B cell (primary cell): ENCODE results near the gene RDH11. TPM values are rescaled to one million over a fixed set of nuclear protein-coding genes. Genes with fewer than 3 reads are reported as not detected.

ENCODE experiments used
- ATAC-seq: fragments of 200-7000 bp; cut with Tn5 transposase; one replicate; pipeline ENCODE4 v1.10.0; 2021; ENCODE audit warnings: low read depth, mild to moderate bottlenecking, moderate number of reproducible peaks, moderate library complexity
- CTCF ChIA-PET: fragments of 350-600 bp; sonication (Branson Sonifier 250); formaldehyde crosslinking; loops from one replicate; lab custom pipeline; 2021; ENCODE audit warnings: antibody characterized with exemption, inconsistent platforms; lab: Charles Lee
- POLR2A ChIA-PET: fragments of 350-600 bp; sonication (Branson Sonifier 250); formaldehyde crosslinking; loops from one replicate; lab custom pipeline; 2021; ENCODE audit warnings: antibody characterized with exemption; lab: Charles Lee
- DNase-seq: peaks from one replicate; pipeline ENCODE4 v3.0.0; 2013
- H2AFZ ChIP-seq: 2 replicates; pipeline ENCODE4 v1.6.1; 2012; ENCODE audit warnings: mild to moderate bottlenecking, low read depth, low read length; ENCODE audit not compliant: insufficient read depth, poor library complexity, severe bottlenecking
- H3K27ac ChIP-seq, 2 donors: 1 replicate in 1 of 2; 2 replicates in 1 of 2; pipeline ENCODE4 v1.5.1; 2012 to 2013; ENCODE audit warnings: low read length in 2 of 2, mild to moderate bottlenecking in 2 of 2, moderate library complexity in 1 of 2
- H3K27me3 ChIP-seq, 4 experiments: fragments of 200-600 bp in 1 of 4; sonication (generic) in 1 of 4; replicated peaks in 1 of 4; 1 replicate in 2 of 4; 2 replicates in 2 of 4; pipeline versions ENCODE4 v1.6.1 to v1.7.0; 2013 to 2016; ENCODE audit warnings: low read length in 3 of 4, mild to moderate bottlenecking in 2 of 4, mixed read lengths in 1 of 4, moderate library complexity in 1 of 4; ENCODE audit not compliant: insufficient read depth in 4 of 4, control insufficient read depth in 3 of 4; ENCODE audit errors: control extremely low read depth in 1 of 4
- H3K36me3 ChIP-seq, 2 experiments: replicated peaks in 1 of 2; 1 replicate in 1 of 2; 2 replicates in 1 of 2; pipeline versions ENCODE4 v1.6.1 to v1.7.1; 2013; ENCODE audit warnings: low read length in 1 of 2; ENCODE audit not compliant: insufficient read depth in 2 of 2, control insufficient read depth in 1 of 2; ENCODE audit errors: control extremely low read depth in 1 of 2, extremely low read depth in 1 of 2
- H3K4me1 ChIP-seq, 2 donors: fragments of 200-600 bp in 1 of 2; sonication (generic) in 1 of 2; 1 replicate in 1 of 2; 2 replicates in 1 of 2; pipeline versions ENCODE4 v1.5.1 to v1.6.1; 2013 to 2017; ENCODE audit warnings: low read length in 2 of 2; ENCODE audit not compliant: control insufficient read depth in 2 of 2, insufficient read depth in 2 of 2
- H3K4me2 ChIP-seq: replicated peaks from 2 replicates; pipeline ENCODE3; 2012; ENCODE audit warnings: mild to moderate bottlenecking, low read depth, low read length; ENCODE audit not compliant: poor library complexity, severe bottlenecking
- H3K4me3 ChIP-seq, 5 experiments: fragments of 200-600 bp in 1 of 5; sonication (generic) in 1 of 5; 1 replicate in 3 of 5; 2 replicates in 2 of 5; pipeline versions ENCODE4 v1.5.1 to v1.7.0; 2011 to 2016; ENCODE audit warnings: low read length in 4 of 5, mild to moderate bottlenecking in 4 of 5, low read depth in 2 of 5, control low read depth in 1 of 5, moderate library complexity in 1 of 5; ENCODE audit not compliant: insufficient read depth in 1 of 5; ENCODE audit errors: control extremely low read depth in 1 of 5, extremely low read depth in 1 of 5
- H3K79me2 ChIP-seq: fragments of 200-600 bp; sonication (generic); one replicate; pipeline ENCODE4 v1.6.0; 2016; ENCODE audit warnings: low read length; ENCODE audit not compliant: control insufficient read depth, insufficient read depth
- H3K9ac ChIP-seq: fragments of 200-600 bp; sonication (generic); 2 replicates; pipeline ENCODE4 v1.6.1; 2017; ENCODE audit warnings: mild to moderate bottlenecking, low read length, moderate library complexity
- H3K9me3 ChIP-seq, 3 donors: one replicate each; pipeline versions ENCODE4 v1.6.1 to v1.7.1; 2013; ENCODE audit warnings: low read length in 2 of 3; ENCODE audit not compliant: control insufficient read depth in 2 of 3, insufficient read depth in 1 of 3; ENCODE audit errors: control extremely low read depth in 1 of 3
- H4K20me1 ChIP-seq: 2 replicates; pipeline ENCODE4 v1.6.0; 2012; ENCODE audit warnings: mild to moderate bottlenecking, low read length; ENCODE audit not compliant: insufficient read depth, control insufficient read depth, poor library complexity, severe bottlenecking
- H3K27ac Mint-ChIP-seq: one replicate; pipeline ENCODE4 v1.8.0; 2021; ENCODE audit warnings: mixed read lengths
- H3K27me3 Mint-ChIP-seq: one replicate; pipeline ENCODE4 v1.8.0; 2021; ENCODE audit warnings: mixed read lengths
- H3K4me1 Mint-ChIP-seq: one replicate; pipeline ENCODE4 v1.8.0; 2021; ENCODE audit warnings: mixed read lengths
- H3K4me3 Mint-ChIP-seq: one replicate; pipeline ENCODE4 v1.8.0; 2021; ENCODE audit warnings: mixed read lengths
- H3K9me3 Mint-ChIP-seq: one replicate; pipeline ENCODE4 v1.8.0; 2022; ENCODE audit warnings: mixed read lengths; ENCODE audit not compliant: insufficient read depth
- EZH2 ChIP-seq: IDR thresholded peaks from 2 replicates; pipeline ENCODE4 v1.6.1; 2012; ENCODE audit warnings: borderline replicate concordance, low read depth, mild to moderate bottlenecking, moderate library complexity, low read length; ENCODE audit not compliant: insufficient read depth, poor library complexity, severe bottlenecking
- WGBS: methylation state at CpG from one replicate; pipeline ENCODE4 v1.1.5; 2013; ENCODE audit warnings: missing lambda C conversion rate; ENCODE audit not compliant: insufficient coverage; 5-methylcytosine and 5-hydroxymethylcytosine counted together
- intact Hi-C: fragments of 100-400 bp; cut with micrococcal nuclease; formaldehyde crosslinking; loops from one replicate; pipeline ENCODE4 v1.10.0; 2022
- polyA plus RNA-seq: library from polyadenylated mRNA; depleted of rRNA; stranded (reverse); fragments of >200 nt; gene quantifications from 2 replicates; pipeline ENCODE4 v1.2.3, GENCODE V29; 2012
- total RNA-seq, 2 donors: library from RNA; stranded (reverse); fragments of 120-200 nt in 1 of 2; gene quantifications; 1 replicate in 1 of 2; 2 replicates in 1 of 2; pipeline versions ENCODE4 v1.2.3 to v1.2.4, GENCODE V29; 2013 to 2022
- TF ChIP-seq, protein P1 (sequence below): fragments of 200-600 bp; IDR thresholded peaks from one replicate; pipeline ENCODE4 v1.8.0; 2022; ENCODE audit warnings: antibody characterized with exemption, mild to moderate bottlenecking

The RDH11 gene
- total and polyA plus RNA-seq, 2 donors (not counting 1 experiment from before 2014, with no cell fraction given): 32.8 to 35.2 TPM

DNA sequence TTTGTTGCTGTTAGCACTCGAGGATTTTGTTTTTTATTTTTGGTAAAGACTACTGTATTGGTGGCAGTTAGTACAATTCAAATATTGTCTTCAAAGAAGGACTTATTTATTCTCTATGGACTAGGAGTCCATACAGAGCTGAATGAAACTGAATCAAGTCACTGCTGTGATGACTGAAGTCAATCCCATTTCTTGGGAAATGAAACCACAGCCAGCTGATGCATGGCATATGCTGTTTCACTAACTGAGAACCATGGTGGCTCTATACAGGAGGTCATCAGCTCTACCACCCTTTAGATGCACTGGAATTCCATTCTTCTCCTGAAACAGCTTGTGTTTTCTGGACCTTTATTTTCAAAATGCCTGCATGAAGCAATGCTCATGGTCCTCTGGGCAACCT is 43.4 kb downstream of the RDH11 start:
- POLR2A ChIA-PET: no interaction called here
- peaks cover 21 to 81% of the 10 kb centered on the region in 2 experiments for H3K36me3 ChIP-seq
- TF ChIP-seq EZH2: no peak
- TF ChIP-seq, protein P1, sequence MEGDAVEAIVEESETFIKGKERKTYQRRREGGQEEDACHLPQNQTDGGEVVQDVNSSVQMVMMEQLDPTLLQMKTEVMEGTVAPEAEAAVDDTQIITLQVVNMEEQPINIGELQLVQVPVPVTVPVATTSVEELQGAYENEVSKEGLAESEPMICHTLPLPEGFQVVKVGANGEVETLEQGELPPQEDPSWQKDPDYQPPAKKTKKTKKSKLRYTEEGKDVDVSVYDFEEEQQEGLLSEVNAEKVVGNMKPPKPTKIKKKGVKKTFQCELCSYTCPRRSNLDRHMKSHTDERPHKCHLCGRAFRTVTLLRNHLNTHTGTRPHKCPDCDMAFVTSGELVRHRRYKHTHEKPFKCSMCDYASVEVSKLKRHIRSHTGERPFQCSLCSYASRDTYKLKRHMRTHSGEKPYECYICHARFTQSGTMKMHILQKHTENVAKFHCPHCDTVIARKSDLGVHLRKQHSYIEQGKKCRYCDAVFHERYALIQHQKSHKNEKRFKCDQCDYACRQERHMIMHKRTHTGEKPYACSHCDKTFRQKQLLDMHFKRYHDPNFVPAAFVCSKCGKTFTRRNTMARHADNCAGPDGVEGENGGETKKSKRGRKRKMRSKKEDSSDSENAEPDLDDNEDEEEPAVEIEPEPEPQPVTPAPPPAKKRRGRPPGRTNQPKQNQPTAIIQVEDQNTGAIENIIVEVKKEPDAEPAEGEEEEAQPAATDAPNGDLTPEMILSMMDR: no peak
- no peaks in the 10 kb centered on the region for H3K79me2 ChIP-seq
- no peak for ATAC-seq
- no peak overlapping the region for H3K4me2 ChIP-seq
- H2AFZ ChIP-seq: no peak overlapping the region
- H3K4me1 Mint-ChIP-seq: no peaks in the 10 kb centered on the region
- intact Hi-C loops: no loop called here
- no peaks in the 10 kb centered on the region for H3K4me1 ChIP-seq
- WGBS: no CpG with 5 or more reads among the region's 1 CpG
- H3K9me3 ChIP-seq: no peaks in the 10 kb centered on the region
- H3K27ac ChIP-seq: no peak overlapping the region
- no peaks in the 10 kb centered on the region for H3K27me3 Mint-ChIP-seq
- no peaks in the 10 kb centered on the region for H3K27me3 ChIP-seq
- no peak for DNase-seq
- no peak overlapping the region for H3K4me3 ChIP-seq
- H3K4me3 Mint-ChIP-seq: no peak overlapping the region
- H3K9ac ChIP-seq: no peak overlapping the region
- H3K27ac Mint-ChIP-seq: no peak overlapping the region
- CTCF ChIA-PET: interaction anchor here (2.6 kb wide), 1 partner anchor 12 kb away, joined by 6 read pairs; no protein-coding TSS in a partner anchor
- H4K20me1 ChIP-seq: no peaks in the 10 kb centered on the region
- no peaks in the 10 kb centered on the region for H3K9me3 Mint-ChIP-seq

DNA sequence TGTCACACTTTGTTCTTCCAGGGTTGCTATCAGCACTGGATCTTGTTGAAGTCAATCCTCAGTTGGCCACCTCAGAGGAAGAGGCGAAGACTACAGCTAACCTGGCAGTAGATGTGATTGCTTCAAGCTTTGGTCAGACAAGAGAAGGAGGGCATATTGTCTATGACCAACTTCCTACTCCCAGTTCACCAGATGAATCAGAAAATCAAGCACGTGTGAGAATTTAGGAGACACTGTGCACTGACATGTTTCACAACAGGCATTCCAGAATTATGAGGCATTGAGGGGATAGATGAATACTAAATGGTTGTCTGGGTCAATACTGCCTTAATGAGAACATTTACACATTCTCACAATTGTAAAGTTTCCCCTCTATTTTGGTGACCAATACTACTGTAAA is 44.9 kb downstream of the RDH11 start:
- no peaks in the 10 kb centered on the region for H3K4me1 Mint-ChIP-seq
- no peaks in the 10 kb centered on the region for H4K20me1 ChIP-seq
- no peak overlapping the region for H3K4me3 Mint-ChIP-seq
- H3K27me3 Mint-ChIP-seq: no peaks in the 10 kb centered on the region
- ChIA-PET POLR2A (no interaction called here), CTCF (interaction anchor here (1.1 kb wide), 1 partner anchor 66 kb away, joined by 3 read pairs; no protein-coding TSS in a partner anchor)
- H3K4me2 ChIP-seq: no peak overlapping the region
- H3K9me3 Mint-ChIP-seq: no peaks in the 10 kb centered on the region
- no CpG with 5 or more reads among the region's 2 CpGs for WGBS
- peaks cover 19 to 72% of the 10 kb centered on the region in 2 experiments for H3K36me3 ChIP-seq
- H3K4me1 ChIP-seq: no peaks in the 10 kb centered on the region
- ATAC-seq: no peak
- no peaks in the 10 kb centered on the region for H3K27me3 ChIP-seq
- H3K4me3 ChIP-seq: no peak overlapping the region
- H3K27ac ChIP-seq: no peak overlapping the region
- no peak for DNase-seq
- intact Hi-C loops: no loop called here
- H3K27ac Mint-ChIP-seq: no peak overlapping the region
- no peaks in the 10 kb centered on the region for H3K9me3 ChIP-seq
- TF ChIP-seq, protein P1: no peak
- TF ChIP-seq EZH2: no peak
- no peak overlapping the region for H2AFZ ChIP-seq
- H3K79me2 ChIP-seq: no peaks in the 10 kb centered on the region
- no peak overlapping the region for H3K9ac ChIP-seq
